Measurements from ENCODE around the gene EFEMP2.
A peak's percentile ranks its signal among the peaks of the same experiment; 100 is the strongest.
"Not testable (repeated sequence)": the region's sequence is repeated elsewhere in the genome, so short reads cannot be mapped to it uniquely, and the experiment has no call there.

Gene EFEMP2

DNA sequence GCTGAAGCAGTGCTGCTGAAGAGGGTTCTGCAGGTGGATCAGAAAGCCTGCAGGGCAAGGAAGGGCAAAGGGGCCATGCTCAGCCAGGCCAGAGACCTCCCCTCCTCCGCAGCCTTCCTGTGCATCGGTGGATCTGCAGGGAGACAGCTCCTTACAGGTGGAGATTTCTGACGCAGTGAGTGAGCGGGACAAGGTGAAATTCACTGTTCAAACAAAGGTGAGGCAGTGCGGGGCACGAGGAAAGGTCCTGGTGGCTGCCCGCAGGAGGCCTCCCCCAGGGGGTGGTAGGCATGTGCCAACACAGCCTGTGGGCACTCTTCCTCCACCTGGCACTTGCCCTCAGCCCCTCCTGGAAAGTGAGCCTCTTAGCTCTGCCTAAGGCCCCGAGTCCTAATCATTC, 23.2 kb downstream of the EFEMP2 start:
- Histone ChIP-seq H3K4me3 (ENCODE audit: low read length) (no peak overlapping the region), H3K27me3 (ENCODE audit: insufficient read depth, low read length) (no peaks in the 10 kb centered on the region), H3K4me1 (ENCODE audit: insufficient read depth, low read length) (no peaks in the 10 kb centered on the region), H3K27ac (ENCODE audit: low read depth, low read length) (no peak overlapping the region), H3K9me3 (ENCODE audit: insufficient read depth, low read depth, low read length) (no peaks in the 10 kb centered on the region), H3K36me3 (ENCODE audit: insufficient read depth, low read length) (peaks cover 22% of the 10 kb centered on the region), H3K9ac (ENCODE audit: low read depth, low read length) (no peak overlapping the region)
- WGBS: 74% methylated on average over 8 of the region's 8 CpGs

DNA sequence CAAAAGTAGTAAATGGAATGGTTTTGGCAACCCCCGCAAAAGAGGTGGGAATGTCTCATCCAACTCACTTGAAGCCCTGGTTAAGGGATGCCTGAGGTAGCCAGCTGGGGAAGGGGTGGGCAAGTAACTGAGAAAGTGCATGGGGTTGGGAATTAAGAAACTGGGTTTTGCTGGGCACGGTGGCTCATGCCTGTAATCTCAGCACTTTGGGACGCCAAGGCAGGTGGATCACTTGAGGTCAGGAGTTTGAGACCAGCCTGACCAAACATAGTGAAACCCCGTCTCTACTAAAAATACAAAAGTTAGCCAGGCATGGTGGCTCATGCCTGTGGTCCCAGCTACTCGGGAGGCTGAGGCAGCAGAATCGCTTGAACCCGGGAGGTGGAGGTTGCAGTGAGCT, 23.9 kb downstream of the EFEMP2 start:
- not testable (repeated sequence) for H3K27me3 ChIP-seq (ENCODE audit: insufficient read depth, low read length); H3K27ac ChIP-seq (ENCODE audit: low read depth, low read length); H3K9ac ChIP-seq (ENCODE audit: low read depth, low read length); H3K4me1 ChIP-seq (ENCODE audit: insufficient read depth, low read length); H3K4me3 ChIP-seq (ENCODE audit: low read length); H3K9me3 ChIP-seq (ENCODE audit: insufficient read depth, low read depth, low read length)
- peaks cover 16% of the 10 kb centered on the region for H3K36me3 ChIP-seq (ENCODE audit: insufficient read depth, low read length)
- 73% methylated on average over 7 of the region's 7 CpGs for WGBS

DNA sequence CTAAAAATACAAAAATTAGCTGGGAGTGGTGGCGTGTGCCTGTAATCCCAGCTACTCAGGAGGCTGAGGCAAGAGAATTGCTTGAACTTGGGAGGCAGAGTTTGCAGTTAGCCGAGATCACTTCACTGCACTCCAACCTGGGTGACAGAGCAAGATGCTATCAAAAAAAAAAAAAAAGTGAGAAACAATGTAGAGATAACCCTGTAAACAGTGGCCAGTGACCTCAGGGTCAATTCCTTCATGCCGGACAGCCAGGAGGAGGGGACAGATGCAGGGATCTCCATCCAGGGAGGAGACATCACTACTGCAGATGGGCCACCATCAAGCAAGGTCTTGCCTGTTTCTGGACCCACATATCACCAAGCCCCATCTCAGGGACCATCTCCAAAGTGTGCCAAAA, 24.9 kb downstream of the EFEMP2 start:
- WGBS: 93% methylated on average over 3 of the region's 3 CpGs

GRCh38 chr11:65844231-65844872, 28.2 kb downstream of the EFEMP2 start:
- H3K36me3 ChIP-seq (ENCODE audit: insufficient read depth, low read length): no peaks in the 10 kb centered on the region
- no peak overlapping the region for H3K9ac ChIP-seq (ENCODE audit: low read depth, low read length)
- H3K4me1 ChIP-seq (ENCODE audit: insufficient read depth, low read length): no peaks in the 10 kb centered on the region
- no peaks in the 10 kb centered on the region for H3K27me3 ChIP-seq (ENCODE audit: insufficient read depth, low read length)
- H3K4me3 ChIP-seq (ENCODE audit: low read length): no peak overlapping the region
- WGBS: 90% methylated on average over 10 of the region's 10 CpGs
- H3K27ac ChIP-seq (ENCODE audit: low read depth, low read length): no peak overlapping the region
- no peaks in the 10 kb centered on the region for H3K9me3 ChIP-seq (ENCODE audit: insufficient read depth, low read depth, low read length)

More for the DNA sequence above, 24.9 kb downstream of the EFEMP2 start:
- Histone ChIP-seq H3K27me3 (ENCODE audit: insufficient read depth, low read length) (no peaks in the 10 kb centered on the region), H3K9me3 (ENCODE audit: insufficient read depth, low read depth, low read length) (no peaks in the 10 kb centered on the region), H3K4me1 (ENCODE audit: insufficient read depth, low read length) (no peaks in the 10 kb centered on the region), H3K36me3 (ENCODE audit: insufficient read depth, low read length) (0 out of 2 replicates have a peak, but pooled peaks cover 6% of the 10 kb centered on the region), H3K9ac (ENCODE audit: low read depth, low read length) (no peak overlapping the region), H3K27ac (ENCODE audit: low read depth, low read length) (no peak overlapping the region), H3K4me3 (ENCODE audit: low read length) (no peak overlapping the region)

GRCh38 chr11:65843811-65844210, 28.8 kb downstream of the EFEMP2 start:
- Histone ChIP-seq H3K9me3 (ENCODE audit: insufficient read depth, low read depth, low read length) (no peaks in the 10 kb centered on the region), H3K4me1 (ENCODE audit: insufficient read depth, low read length) (no peaks in the 10 kb centered on the region), H3K27me3 (ENCODE audit: insufficient read depth, low read length) (no peaks in the 10 kb centered on the region), H3K36me3 (ENCODE audit: insufficient read depth, low read length) (no peaks in the 10 kb centered on the region), H3K4me3 (ENCODE audit: low read length) (no peak overlapping the region), H3K9ac (ENCODE audit: low read depth, low read length) (no peak overlapping the region), H3K27ac (ENCODE audit: low read depth, low read length) (no peak overlapping the region)
- 93% methylated on average over 3 of the region's 3 CpGs for WGBS

DNA sequence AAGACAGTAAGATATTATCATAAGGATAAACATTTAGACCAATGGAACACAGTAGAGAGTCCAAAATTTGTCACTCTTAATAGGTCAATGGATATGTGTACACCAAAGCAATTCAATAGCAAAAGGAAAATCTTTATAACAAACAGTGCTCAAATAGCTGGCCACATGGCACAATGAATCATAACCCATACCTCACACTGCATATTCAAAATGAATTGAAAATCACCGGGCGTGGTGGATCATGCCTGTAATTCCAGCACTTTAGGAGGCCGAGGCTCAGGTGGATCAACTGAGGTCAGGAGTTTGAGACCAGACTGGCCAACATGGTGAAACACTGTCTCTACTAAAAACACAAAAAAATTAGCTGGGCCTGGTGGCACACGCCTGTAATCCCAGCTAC, 30.5 kb downstream of the EFEMP2 start:
- no peaks in the 10 kb centered on the region for H3K27me3 ChIP-seq (ENCODE audit: insufficient read depth, low read length)
- no peaks in the 10 kb centered on the region for H3K4me1 ChIP-seq (ENCODE audit: insufficient read depth, low read length)
- no peak overlapping the region for H3K4me3 ChIP-seq (ENCODE audit: low read length)
- H3K9ac ChIP-seq (ENCODE audit: low read depth, low read length): no peak overlapping the region
- no peaks in the 10 kb centered on the region for H3K9me3 ChIP-seq (ENCODE audit: insufficient read depth, low read depth, low read length)
- WGBS: 91% methylated on average over 4 of the region's 4 CpGs
- no peaks in the 10 kb centered on the region for H3K36me3 ChIP-seq (ENCODE audit: insufficient read depth, low read length)
- H3K27ac ChIP-seq (ENCODE audit: low read depth, low read length): no peak overlapping the region

- no peaks in the 10 kb centered on the region for H3K4me1 ChIP-seq (ENCODE audit: insufficient read depth, low read length)
- peaks cover 10% of the 10 kb centered on the region for H3K27me3 ChIP-seq (ENCODE audit: insufficient read depth, low read length)
- H3K9me3 ChIP-seq (ENCODE audit: insufficient read depth, low read depth, low read length): no peaks in the 10 kb centered on the region
- peak overlapping the region; percentile 87; the same call in 1 of the 2 replicates for H3K9ac ChIP-seq (ENCODE audit: low read depth, low read length)
- H3K36me3 ChIP-seq (ENCODE audit: insufficient read depth, low read length): no peaks in the 10 kb centered on the region
- H3K27ac ChIP-seq (ENCODE audit: low read depth, low read length): no peak overlapping the region
- WGBS: 60% methylated on average over 6 of the region's 6 CpGs
- peak overlapping the region; percentile 68 for H3K4me3 ChIP-seq (ENCODE audit: low read length)
Observed at GRCh38 chr11:65834202-65834601, 38.4 kb downstream of the EFEMP2 start.

GRCh38 chr11:65833297-65834030, 39.1 kb downstream of the EFEMP2 start, which contains the start of gene SNX32:
Gene SNX32, plus strand, starts transcription at chr11:65833963. Its CDS starts 103 bp downstream, at chr11:65834066.
- Histone ChIP-seq H3K27ac (ENCODE audit: low read depth, low read length) (peak within 1 kb of the TSS; percentile 69), H3K4me3 (ENCODE audit: low read length) (peak within 1 kb of the TSS; percentile 68), H3K9me3 (ENCODE audit: insufficient read depth, low read depth, low read length) (no peaks in the 10 kb centered on the region), H3K9ac (ENCODE audit: low read depth, low read length) (peak within 1 kb of the TSS; percentile 87), H3K36me3 (ENCODE audit: insufficient read depth, low read length) (no peaks in the 10 kb centered on the region), H3K4me1 (ENCODE audit: insufficient read depth, low read length) (no peaks in the 10 kb centered on the region), H3K27me3 (ENCODE audit: insufficient read depth, low read length) (peaks cover 10% of the 10 kb centered on the region)
- WGBS: 1% methylated on average over 63 of the region's 63 CpGs

DNA sequence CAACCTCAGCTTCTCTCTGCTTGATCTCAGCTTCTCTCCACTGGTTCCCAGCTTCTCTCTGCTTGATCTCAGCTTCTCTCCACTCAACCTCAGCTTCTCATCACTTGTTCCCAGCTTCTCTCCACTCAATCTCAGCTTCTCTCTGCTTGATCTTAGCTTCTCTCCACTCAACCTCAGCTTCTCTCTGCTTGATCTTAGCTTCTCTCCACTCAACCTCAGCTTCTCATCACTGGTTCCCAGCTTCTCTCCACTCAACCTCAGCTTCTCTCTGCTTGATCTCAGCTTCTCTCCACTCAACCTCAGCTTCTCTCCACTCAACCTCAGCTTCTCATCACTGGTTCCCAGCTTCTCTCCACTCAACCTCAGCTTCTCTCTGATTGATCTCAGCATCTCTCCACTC, 40.4 kb downstream of the EFEMP2 start:
- not testable (repeated sequence) for H3K36me3 ChIP-seq (ENCODE audit: insufficient read depth, low read length); H3K4me3 ChIP-seq (ENCODE audit: low read length); H3K4me1 ChIP-seq (ENCODE audit: insufficient read depth, low read length); H3K27me3 ChIP-seq (ENCODE audit: insufficient read depth, low read length); H3K9ac ChIP-seq (ENCODE audit: low read depth, low read length); H3K9me3 ChIP-seq (ENCODE audit: insufficient read depth, low read depth, low read length); H3K27ac ChIP-seq (ENCODE audit: low read depth, low read length)

- WGBS: 87% methylated on average over 4 of the region's 4 CpGs
- Histone ChIP-seq H3K4me3 (ENCODE audit: low read length) (no peak overlapping the region), H3K27me3 (ENCODE audit: insufficient read depth, low read length) (peaks cover 10% of the 10 kb centered on the region), H3K9me3 (ENCODE audit: insufficient read depth, low read depth, low read length) (no peaks in the 10 kb centered on the region), H3K36me3 (ENCODE audit: insufficient read depth, low read length) (no peaks in the 10 kb centered on the region), H3K9ac (ENCODE audit: low read depth, low read length) (no peak overlapping the region), H3K4me1 (ENCODE audit: insufficient read depth, low read length) (no peaks in the 10 kb centered on the region), H3K27ac (ENCODE audit: low read depth, low read length) (no peak overlapping the region)
Observed at GRCh38 chr11:65829459-65829858, 43.1 kb downstream of the EFEMP2 start.

DNA sequence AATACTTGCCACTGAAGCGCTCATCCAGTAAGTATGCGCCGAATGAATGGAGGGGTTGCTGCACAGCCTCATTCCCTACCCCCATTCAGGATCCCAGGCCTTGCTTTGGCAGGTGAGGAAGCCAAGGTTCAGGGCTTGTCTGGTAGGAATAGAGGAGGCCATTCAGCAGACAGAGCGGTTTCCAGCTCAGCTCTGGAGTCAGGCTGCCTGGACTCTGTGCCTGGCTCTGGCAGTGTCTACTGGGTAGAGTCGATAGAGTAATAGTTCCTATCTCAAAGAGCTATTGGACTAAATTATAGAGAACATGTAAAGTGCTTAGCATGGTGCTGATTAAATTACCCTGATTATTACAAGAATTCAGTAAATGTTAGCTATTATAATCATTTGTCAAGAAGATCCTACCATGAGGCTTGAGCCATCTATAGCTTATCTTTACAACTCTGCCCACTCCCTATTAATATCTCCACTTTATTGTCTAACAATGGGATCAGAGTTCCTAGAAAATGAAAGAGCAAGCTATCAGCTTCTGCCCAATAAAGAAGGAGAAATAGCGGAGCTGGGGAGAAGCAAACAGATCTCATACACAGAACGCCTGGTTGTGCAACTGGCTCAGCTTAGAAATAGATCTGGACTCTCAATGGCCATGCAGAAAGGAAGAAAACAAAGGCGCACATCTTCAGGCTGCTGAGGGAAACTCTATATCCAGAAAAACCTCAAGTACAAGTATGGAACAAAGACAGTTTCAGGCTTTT, 45.4 kb downstream of the EFEMP2 start:
- H3K27ac ChIP-seq (ENCODE audit: low read depth, low read length): no peak overlapping the region
- 93% methylated on average over 8 of the region's 8 CpGs for WGBS
- H3K27me3 ChIP-seq (ENCODE audit: insufficient read depth, low read length): no peaks in the 10 kb centered on the region
- no peaks in the 10 kb centered on the region for H3K4me1 ChIP-seq (ENCODE audit: insufficient read depth, low read length)
- H3K4me3 ChIP-seq (ENCODE audit: low read length): no peak overlapping the region
- H3K9ac ChIP-seq (ENCODE audit: low read depth, low read length): no peak overlapping the region
- H3K9me3 ChIP-seq (ENCODE audit: insufficient read depth, low read depth, low read length): no peaks in the 10 kb centered on the region
- H3K36me3 ChIP-seq (ENCODE audit: insufficient read depth, low read length): no peaks in the 10 kb centered on the region

Data from HUES64 (cell line).